Duodenal mucosa (tissue), 2 donors: Measurements from ENCODE around the gene IL24.

Source experiments
- H3K27ac ChIP-seq: one replicate; pipeline ENCODE4 v1.7.0; 2013; ENCODE audit warnings: low read depth, low read length
- H3K27me3 ChIP-seq, 2 donors: one replicate each; pipeline ENCODE4 v1.7.0; 2013; ENCODE audit warnings: low read length in 2 of 2, control low read depth in 1 of 2; ENCODE audit not compliant: insufficient read depth in 2 of 2, control insufficient read depth in 1 of 2
- H3K36me3 ChIP-seq, 2 donors: one replicate each; pipeline ENCODE4 v1.7.0; 2013; ENCODE audit warnings: low read length in 2 of 2, control low read depth in 1 of 2; ENCODE audit not compliant: insufficient read depth in 2 of 2, control insufficient read depth in 1 of 2
- H3K4me1 ChIP-seq, 2 donors: one replicate each; pipeline ENCODE4 v1.7.0; 2013; ENCODE audit warnings: low read length in 2 of 2, control low read depth in 1 of 2; ENCODE audit not compliant: insufficient read depth in 2 of 2, control insufficient read depth in 1 of 2
- H3K4me3 ChIP-seq, 2 donors: one replicate each; pipeline ENCODE4 v1.7.0; 2013; ENCODE audit warnings: low read length in 2 of 2, low read depth in 1 of 2
- H3K9ac ChIP-seq, 2 donors: one replicate each; pipeline ENCODE4 v1.7.0; 2013; ENCODE audit warnings: low read length in 2 of 2, low read depth in 1 of 2
- H3K9me3 ChIP-seq, 2 donors: one replicate each; pipeline ENCODE4 v1.7.0; 2013; ENCODE audit warnings: low read length in 2 of 2, control low read depth in 1 of 2; ENCODE audit not compliant: control insufficient read depth in 1 of 2

The IL24 gene

DNA sequence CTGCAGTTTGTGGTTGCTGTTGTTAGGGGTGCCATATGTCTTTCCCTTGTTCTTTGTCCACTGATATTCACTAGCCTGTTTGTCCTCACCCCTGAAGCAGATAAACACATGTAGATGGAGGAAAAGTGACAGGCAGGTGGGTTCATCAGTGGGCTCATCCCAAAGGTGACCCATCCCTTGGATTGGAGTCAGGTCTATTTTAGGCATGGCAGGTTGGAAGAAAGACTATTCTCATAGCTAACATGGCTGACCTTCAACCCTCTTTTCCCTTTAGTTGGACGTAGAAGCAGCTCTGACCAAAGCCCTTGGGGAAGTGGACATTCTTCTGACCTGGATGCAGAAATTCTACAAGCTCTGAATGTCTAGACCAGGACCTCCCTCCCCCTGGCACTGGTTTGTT, 5.5 kb downstream of the IL24 start:
- Histone ChIP-seq H3K27me3 (no peaks in the 10 kb centered on the region), H3K36me3 (peaks cover 0 to 4% of the 10 kb centered on the region in 2 donors), H3K4me3 (no peak overlapping the region), H3K4me1 (no peaks in the 10 kb centered on the region), H3K9ac (no peak overlapping the region), H3K27ac (no peak overlapping the region), H3K9me3 (no peaks in the 10 kb centered on the region)

DNA sequence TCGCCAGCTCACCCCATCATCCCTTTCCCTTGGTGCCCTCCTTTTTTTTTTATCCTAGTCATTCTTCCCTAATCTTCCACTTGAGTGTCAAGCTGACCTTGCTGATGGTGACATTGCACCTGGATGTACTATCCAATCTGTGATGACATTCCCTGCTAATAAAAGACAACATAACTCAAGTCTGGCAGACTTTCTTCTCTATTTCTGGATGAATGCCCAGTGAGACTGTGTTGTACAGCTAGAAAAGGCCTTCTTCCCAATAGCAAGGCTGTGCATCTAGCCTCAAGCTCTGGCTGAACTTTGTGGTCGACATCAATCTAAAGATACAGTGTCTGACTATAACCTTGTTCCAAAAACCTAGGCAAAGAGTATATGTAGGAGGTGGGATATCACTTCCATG, 6.4 kb downstream of the IL24 start:
- H3K4me1 ChIP-seq: no peaks in the 10 kb centered on the region
- H3K9ac ChIP-seq: no peak overlapping the region
- H3K36me3 ChIP-seq: peaks cover 0 to 4% of the 10 kb centered on the region in 2 donors
- H3K27me3 ChIP-seq: no peaks in the 10 kb centered on the region
- H3K9me3 ChIP-seq: no peaks in the 10 kb centered on the region
- H3K4me3 ChIP-seq: no peak overlapping the region
- no peak overlapping the region for H3K27ac ChIP-seq

DNA sequence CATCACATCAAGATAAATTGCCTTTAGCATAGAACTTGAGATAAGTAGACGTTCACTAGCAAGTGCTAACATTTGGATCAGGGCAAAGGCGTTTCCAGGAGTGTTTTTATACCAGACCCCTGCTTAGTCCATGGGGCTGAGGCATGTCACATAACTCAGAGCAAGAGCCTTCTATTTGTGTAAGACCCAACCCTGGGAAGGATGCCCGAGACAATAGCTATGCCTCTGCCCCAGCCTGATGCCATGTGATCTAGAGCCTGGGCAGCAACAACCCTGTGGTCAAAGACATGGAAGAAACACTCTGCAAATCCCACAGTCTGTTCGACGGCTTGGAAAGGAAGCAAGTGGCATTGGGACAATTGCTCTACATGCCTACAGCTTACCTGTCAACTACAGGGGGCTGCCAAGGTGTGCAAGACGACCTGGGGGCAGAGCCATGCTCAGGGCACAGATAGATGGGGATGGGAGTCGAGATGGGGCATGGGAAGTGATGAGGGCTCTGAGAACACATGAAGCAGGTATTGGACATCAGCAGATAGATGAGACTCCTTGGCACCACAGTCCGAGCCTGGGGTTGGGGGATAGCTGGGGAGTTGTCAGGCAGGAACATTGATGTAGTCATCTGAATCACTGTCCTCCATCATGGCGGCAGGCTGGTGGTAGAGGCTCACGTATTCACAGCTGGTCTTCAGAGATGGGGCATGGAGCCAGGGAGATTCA, 7.3 kb downstream of the IL24 start:
- Histone ChIP-seq H3K9me3 (no peaks in the 10 kb centered on the region), H3K36me3 (peaks cover 0 to 4% of the 10 kb centered on the region in 2 donors), H3K4me1 (peaks cover 0 to 4% of the 10 kb centered on the region in 2 donors), H3K27ac (no peak overlapping the region), H3K9ac (no peak overlapping the region), H3K27me3 (no peaks in the 10 kb centered on the region), H3K4me3 (no peak overlapping the region)

DNA sequence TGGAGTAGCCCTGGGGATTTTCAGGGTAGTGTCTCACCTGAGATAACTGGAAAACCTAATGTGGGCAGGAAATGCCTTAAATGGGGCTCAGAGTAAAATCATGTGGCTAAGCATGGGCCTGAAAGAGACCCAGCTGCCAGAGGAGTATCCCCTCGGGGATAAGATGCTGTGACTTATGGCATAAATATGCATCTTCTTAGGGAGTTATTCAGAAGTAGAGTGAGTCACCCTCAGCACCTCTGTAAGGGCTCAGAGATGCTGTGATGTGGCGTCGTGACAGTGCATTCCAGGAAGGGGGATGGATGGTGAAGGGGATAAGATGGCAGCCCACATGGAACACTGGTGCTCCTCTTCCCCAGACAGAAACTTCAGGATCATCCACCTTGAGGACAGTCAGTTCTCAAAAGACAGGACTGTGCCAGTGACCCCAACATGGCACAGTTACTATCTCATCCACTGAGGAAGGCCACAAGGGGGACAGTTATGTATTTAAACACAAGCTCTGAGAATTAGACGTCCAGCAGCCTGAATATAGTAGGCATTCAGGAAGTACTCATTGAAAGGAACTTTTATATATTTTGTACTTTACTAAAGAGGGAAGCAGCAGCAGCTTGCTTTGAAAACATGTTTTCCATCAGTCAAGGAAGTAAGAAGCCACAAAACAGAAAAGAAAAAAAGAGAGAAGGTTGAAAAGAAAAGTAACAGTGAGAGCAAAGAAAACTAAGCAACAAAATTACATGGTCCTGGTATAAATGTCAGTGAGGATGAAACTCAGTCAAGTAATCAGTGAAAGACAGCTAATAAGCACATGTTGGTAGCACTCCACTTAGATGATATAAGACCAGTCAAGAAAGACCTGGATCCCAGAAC, 8.3 kb downstream of the IL24 start:
- peaks cover 0 to 4% of the 10 kb centered on the region in 2 donors for H3K36me3 ChIP-seq
- H3K9me3 ChIP-seq: no peaks in the 10 kb centered on the region
- H3K27ac ChIP-seq: no peak overlapping the region
- no peak overlapping the region for H3K9ac ChIP-seq
- no peak overlapping the region for H3K4me3 ChIP-seq
- H3K27me3 ChIP-seq: peaks cover 7 to 8% of the 10 kb centered on the region in 2 donors
- H3K4me1 ChIP-seq: peaks cover 7 to 9% of the 10 kb centered on the region in 2 donors

DNA sequence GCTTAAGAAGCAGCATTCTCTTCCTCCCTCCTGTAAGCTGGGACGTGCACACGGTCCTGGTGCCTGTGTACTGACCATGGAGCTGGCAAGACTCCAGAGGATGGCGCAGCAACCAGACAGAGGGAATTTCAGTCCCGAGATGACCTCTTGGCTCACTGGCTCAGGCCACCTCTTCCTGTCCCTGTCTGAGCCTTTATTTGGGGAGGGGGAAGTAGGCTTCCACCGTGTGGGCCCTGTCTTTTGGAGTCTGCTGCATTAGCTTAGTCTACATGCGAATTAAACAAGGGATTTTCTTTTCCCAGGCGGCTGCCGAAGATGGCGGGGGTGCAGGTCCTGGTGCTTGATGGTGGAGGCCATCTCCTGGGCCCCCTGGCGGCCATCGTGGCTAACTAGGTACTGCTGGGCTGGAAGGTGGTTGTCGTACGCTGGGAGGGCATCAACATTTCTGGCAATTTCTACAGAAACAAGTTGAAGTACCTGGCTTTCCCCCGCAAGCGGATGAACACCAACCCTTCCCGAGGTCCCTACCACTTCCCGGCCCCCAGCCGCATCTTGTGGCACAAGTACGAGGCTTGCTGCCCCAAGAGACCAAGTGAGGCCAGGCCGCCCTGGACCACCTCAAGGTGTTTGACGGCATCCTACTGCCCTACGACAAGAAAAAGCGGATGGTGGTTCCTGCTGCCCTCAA, 10.2 kb downstream of the IL24 start:
- Histone ChIP-seq H3K36me3 (peaks cover 0 to 4% of the 10 kb centered on the region in 2 donors), H3K9me3 (no peaks in the 10 kb centered on the region), H3K4me3 (no peak overlapping the region), H3K27ac (no peak overlapping the region), H3K4me1 (peaks cover 7 to 9% of the 10 kb centered on the region in 2 donors), H3K9ac (no peak overlapping the region), H3K27me3 (peaks cover 7 to 8% of the 10 kb centered on the region in 2 donors)

DNA sequence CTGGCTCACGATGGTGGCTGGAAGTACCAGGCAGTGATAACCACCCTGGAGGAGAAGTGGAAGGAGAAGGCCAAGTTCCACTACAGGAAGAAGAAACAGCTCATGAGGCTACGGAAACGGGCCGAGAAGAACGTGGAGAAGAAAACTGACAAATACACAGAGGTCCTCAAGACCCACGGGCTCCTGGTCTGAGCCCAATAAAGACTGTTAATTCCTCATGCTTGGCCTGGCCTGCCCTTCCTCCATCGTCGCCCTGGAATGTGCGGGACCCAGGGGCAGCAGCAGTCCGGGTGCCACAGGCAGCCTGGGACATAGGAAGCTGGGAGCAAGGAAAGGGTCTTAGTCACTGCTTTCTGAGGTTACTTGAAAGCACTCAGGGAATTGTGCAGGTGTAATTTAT, 10.8 kb downstream of the IL24 start:
- H3K27ac ChIP-seq: no peak overlapping the region
- H3K4me3 ChIP-seq: no peak overlapping the region
- no peak overlapping the region for H3K9ac ChIP-seq
- peaks cover 0 to 4% of the 10 kb centered on the region in 2 donors for H3K36me3 ChIP-seq
- H3K9me3 ChIP-seq: no peaks in the 10 kb centered on the region
- H3K4me1 ChIP-seq: peaks cover 7 to 9% of the 10 kb centered on the region in 2 donors
- peaks cover 7 to 8% of the 10 kb centered on the region in 2 donors for H3K27me3 ChIP-seq

DNA sequence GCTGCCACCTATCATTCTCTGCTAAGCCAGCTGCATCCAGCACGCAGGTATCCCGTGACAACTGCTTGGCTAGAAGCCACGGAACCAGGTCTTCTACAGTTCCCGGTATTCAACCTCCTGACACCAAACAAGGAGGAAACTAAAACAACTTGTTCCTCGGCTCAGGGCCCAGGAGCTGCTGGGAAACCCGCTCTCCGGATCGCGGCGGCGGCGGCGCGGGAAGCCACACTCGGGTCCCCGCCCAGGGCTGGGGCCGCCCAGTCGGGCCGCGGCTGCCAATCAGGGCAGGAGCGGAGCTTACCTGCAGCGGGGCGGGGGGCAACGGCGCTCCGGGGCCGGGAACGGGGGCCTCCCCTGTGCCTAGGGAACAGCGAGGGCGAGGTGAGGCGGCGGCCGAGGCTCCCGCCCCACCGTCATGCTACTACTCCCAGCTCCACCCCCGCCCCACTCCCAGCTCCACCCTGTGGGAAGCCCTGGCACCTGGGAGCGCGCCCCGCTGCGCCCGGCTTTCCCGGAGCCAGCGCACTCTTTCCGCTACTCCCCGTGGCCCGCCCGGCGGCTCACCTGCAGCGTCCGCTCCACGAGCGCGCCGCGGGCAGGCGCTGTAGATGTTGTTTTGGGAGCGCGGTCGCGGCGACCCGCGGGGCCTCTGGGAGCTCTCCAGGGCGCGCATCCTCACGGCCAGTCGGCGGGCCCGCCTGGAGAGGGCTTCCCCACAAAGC, 12.1 kb downstream of the IL24 start:
- Histone ChIP-seq H3K27me3 (peaks cover 7 to 8% of the 10 kb centered on the region in 2 donors), H3K4me3 (peak overlapping the region; percentile 34 to 41), H3K4me1 (peaks cover 7 to 9% of the 10 kb centered on the region in 2 donors), H3K36me3 (peaks cover 0 to 4% of the 10 kb centered on the region in 2 donors), H3K27ac (no peak overlapping the region), H3K9ac (peak overlapping the region in 1 of 2 donors; percentile 34), H3K9me3 (no peaks in the 10 kb centered on the region)

DNA sequence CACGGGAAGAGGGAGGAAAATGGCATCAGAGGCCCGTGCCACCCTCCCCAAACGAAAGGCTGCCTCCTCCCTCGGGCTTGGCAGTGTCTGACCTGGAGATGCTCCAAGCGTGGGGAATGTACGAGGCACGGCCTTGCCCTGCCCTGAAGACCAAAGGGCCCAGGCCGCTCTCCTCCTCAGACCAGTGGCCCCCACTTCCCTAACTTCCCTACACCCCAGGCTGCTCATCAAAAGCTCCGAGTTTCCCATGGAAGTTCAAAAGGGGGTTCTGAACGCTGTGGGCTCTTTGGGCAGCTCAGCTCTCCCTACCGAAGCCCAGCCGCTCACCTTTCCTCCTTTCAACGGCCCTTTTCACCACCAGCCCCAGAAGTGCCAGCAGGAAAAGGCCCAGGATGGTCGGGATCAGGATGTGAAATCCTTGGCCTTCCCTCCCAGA, 12.7 kb downstream of the IL24 start:
- no peaks in the 10 kb centered on the region for H3K9me3 ChIP-seq
- peaks cover 7 to 8% of the 10 kb centered on the region in 2 donors for H3K27me3 ChIP-seq
- H3K9ac ChIP-seq: peak overlapping the region in 1 of 2 donors; percentile 34
- H3K27ac ChIP-seq: no peak overlapping the region
- H3K4me1 ChIP-seq: peaks cover 7 to 9% of the 10 kb centered on the region in 2 donors
- no peaks in the 10 kb centered on the region for H3K36me3 ChIP-seq
- peak overlapping the region; percentile 34 to 41 for H3K4me3 ChIP-seq

DNA sequence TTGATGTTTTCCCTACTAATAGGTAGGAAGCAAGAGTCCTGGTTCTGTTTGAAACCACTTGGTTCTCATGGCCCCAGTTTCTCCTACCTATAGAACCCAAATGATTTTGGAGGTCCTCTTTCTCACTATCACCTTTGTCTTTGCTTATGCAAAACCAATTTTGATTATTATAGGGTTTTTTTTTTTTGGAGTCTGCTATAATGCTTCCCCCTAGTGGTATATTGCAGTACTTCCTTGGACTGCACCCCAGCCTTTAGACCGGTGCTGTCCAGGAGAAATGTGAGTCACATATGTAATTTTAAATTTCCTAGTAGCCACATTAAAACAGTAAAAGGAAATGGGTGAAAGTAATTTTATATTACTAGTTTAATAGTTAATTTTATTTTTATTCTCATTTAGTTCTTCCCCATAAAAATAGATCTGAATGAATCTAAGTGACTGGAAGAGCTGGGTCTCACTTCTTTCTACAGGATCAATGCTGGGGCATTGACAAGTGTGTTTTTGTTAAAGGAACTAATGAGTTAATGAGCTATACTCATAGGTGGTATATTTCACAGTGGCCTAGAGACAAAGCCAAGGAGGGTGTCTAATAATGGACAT, 13.9 kb downstream of the IL24 start:
- peaks cover 7 to 8% of the 10 kb centered on the region in 2 donors for H3K27me3 ChIP-seq
- H3K9ac ChIP-seq: no peak overlapping the region
- no peaks in the 10 kb centered on the region for H3K36me3 ChIP-seq

More for the DNA sequence above, 13.9 kb downstream of the IL24 start:
- Histone ChIP-seq H3K9me3 (no peaks in the 10 kb centered on the region), H3K27ac (no peak overlapping the region), H3K4me1 (peaks cover 7 to 9% of the 10 kb centered on the region in 2 donors), H3K4me3 (no peak overlapping the region)
